H1 (cell line): ENCODE data around the gene LAMB3. TPM values are rescaled to one million over a fixed set of nuclear protein-coding genes. Genes with fewer than 3 reads are reported as not detected.

Experiments
- CTCF ChIA-PET: fragments of 300-600 bp; sonication (Branson Sonifier 250); formaldehyde crosslinking; loops from one replicate; lab custom pipeline; 2021; ENCODE audit not compliant: partially characterized antibody; lab: Charles Lee
- POLR2A ChIA-PET: fragments of 300-600 bp; sonication (Branson Sonifier 250); formaldehyde crosslinking; loops from one replicate; lab custom pipeline; 2021; ENCODE audit warnings: inconsistent platforms; ENCODE audit not compliant: partially characterized antibody; lab: Charles Lee
- DNase-seq, 2 experiments: peaks; one replicate each; pipeline versions ENCODE4 v3.0.0 to v3.0.0-alpha.2; 2010 to 2022; ENCODE audit warnings: low spot score in 2 of 2, low read depth in 1 of 2, mixed read lengths in 1 of 2
- FAIRE-seq: peaks from 2 replicates; lab custom pipeline; 2011; peaks lifted over from hg19 to GRCh38; lab: Jason Lieb, UNC
- H2AFZ ChIP-seq: 2 replicates; pipeline ENCODE4 v1.8.1; 2012; ENCODE audit warnings: low read length, inconsistent platforms
- H2AK5ac ChIP-seq: 2 replicates; pipeline ENCODE4 v1.6.1; 2013; ENCODE audit warnings: low read depth, low read length
- H2BK120ac ChIP-seq: replicated peaks from 2 replicates; pipeline ENCODE3; 2013; ENCODE audit warnings: low read depth, low read length, inconsistent platforms
- H2BK12ac ChIP-seq: 2 replicates; pipeline ENCODE4 v1.6.1; 2013; ENCODE audit warnings: low read depth, low read length
- H2BK15ac ChIP-seq: 2 replicates; pipeline ENCODE4 v1.6.1; 2013; ENCODE audit warnings: low read length
- H2BK20ac ChIP-seq: 2 replicates; pipeline ENCODE4 v1.6.1; 2013; ENCODE audit warnings: low read length
- H2BK5ac ChIP-seq: 2 replicates; pipeline ENCODE4 v1.6.1; 2013; ENCODE audit warnings: low read depth, low read length
- H3K14ac ChIP-seq: 2 replicates; pipeline ENCODE4 v1.6.1; 2013; ENCODE audit warnings: inconsistent platforms; ENCODE audit not compliant: insufficient read length
- H3K18ac ChIP-seq: 2 replicates; pipeline ENCODE4 v1.6.1; 2013; ENCODE audit warnings: low read length; ENCODE audit errors: extremely low read depth
- H3K23ac ChIP-seq: 2 replicates; pipeline ENCODE4 v1.6.1; 2013; ENCODE audit warnings: inconsistent platforms; ENCODE audit not compliant: insufficient read length
- H3K23me2 ChIP-seq: 2 replicates; pipeline ENCODE4 v1.6.1; 2013; ENCODE audit warnings: low read depth, low read length
- H3K27ac ChIP-seq: 2 replicates; pipeline ENCODE4 v1.6.1; 2011; ENCODE audit warnings: low read depth, low read length, inconsistent platforms
- H3K27me3 ChIP-seq, 4 experiments: replicated peaks in 1 of 4; 1 replicate in 1 of 4; 2 replicates in 3 of 4; pipeline versions ENCODE4 v1.6.1 to v1.8.1; 2011 to 2013; ENCODE audit warnings: low read length in 3 of 4, mild to moderate bottlenecking in 3 of 4, inconsistent platforms in 2 of 4, mixed read lengths in 2 of 4, moderate library complexity in 1 of 4; ENCODE audit not compliant: control insufficient read depth in 3 of 4, insufficient read depth in 3 of 4; ENCODE audit errors: extremely low read depth in 1 of 4
- H3K36me3 ChIP-seq, 4 experiments: 2 replicates each; pipeline versions ENCODE4 v1.6.1 to v1.8.1; 2011 to 2013; ENCODE audit warnings: mild to moderate bottlenecking in 4 of 4, low read length in 3 of 4, moderate library complexity in 2 of 4, control low read depth in 1 of 4, inconsistent platforms in 1 of 4; ENCODE audit not compliant: insufficient read depth in 4 of 4, control insufficient read depth in 2 of 4
- H3K4ac ChIP-seq: replicated peaks from 2 replicates; pipeline ENCODE3; 2013; ENCODE audit warnings: low read length, low read depth, mixed read lengths, inconsistent platforms; ENCODE audit not compliant: insufficient read length
- H3K4me1 ChIP-seq, 4 experiments: replicated peaks in 1 of 4; 1 replicate in 1 of 4; 2 replicates in 3 of 4; pipeline versions ENCODE4 v1.6.1 to v1.8.1; 2011 to 2013; ENCODE audit warnings: low read length in 3 of 4, inconsistent platforms in 2 of 4, mixed read lengths in 1 of 4; ENCODE audit not compliant: insufficient read depth in 4 of 4, control insufficient read depth in 3 of 4
- H3K4me2 ChIP-seq, 2 experiments: 2 replicates each; pipeline versions ENCODE4 v1.6.1 to v1.8.1; 2011 to 2013; ENCODE audit warnings: low read depth in 2 of 2, low read length in 2 of 2, control low read depth in 1 of 2, inconsistent platforms in 1 of 2, mild to moderate bottlenecking in 1 of 2; ENCODE audit not compliant: insufficient read depth in 1 of 2
- H3K4me3 ChIP-seq, 4 experiments: fragments of 200-600, 300-600 bp in 1 of 4; sonication (generic), shearing (Covaris generic), sonication (Bioruptor Twin) in 1 of 4; 2 replicates each; pipeline versions ENCODE4 v1.5.1 to v1.8.1; 2011 to 2016; ENCODE audit warnings: low read length in 4 of 4, low read depth in 3 of 4, control low read depth in 2 of 4, inconsistent platforms in 2 of 4, mild to moderate bottlenecking in 2 of 4, mixed read lengths in 1 of 4, moderate library complexity in 1 of 4; ENCODE audit not compliant: insufficient read depth in 2 of 4; ENCODE audit errors: extremely low read depth in 1 of 4
- H3K56ac ChIP-seq: replicated peaks from 2 replicates; pipeline ENCODE3; 2013; ENCODE audit warnings: low read depth, mild to moderate bottlenecking, mixed read lengths, low read length, inconsistent platforms; ENCODE audit not compliant: insufficient read length
- H3K79me1 ChIP-seq: 2 replicates; pipeline ENCODE4 v1.6.1; 2013; ENCODE audit warnings: low read depth, low read length, control low read depth
- H3K79me2 ChIP-seq, 2 experiments: 2 replicates each; pipeline versions ENCODE4 v1.6.1 to v1.8.1; 2012 to 2013; ENCODE audit warnings: low read length in 2 of 2, mild to moderate bottlenecking in 2 of 2, inconsistent platforms in 1 of 2; ENCODE audit not compliant: insufficient read depth in 2 of 2, control insufficient read depth in 1 of 2
- H3K9ac ChIP-seq, 4 experiments: replicated peaks in 1 of 4; 1 replicate in 1 of 4; 2 replicates in 3 of 4; pipeline versions ENCODE4 v1.6.1 to v1.8.1; 2011 to 2013; ENCODE audit warnings: low read depth in 3 of 4, low read length in 3 of 4, control low read depth in 2 of 4, mild to moderate bottlenecking in 2 of 4, moderate library complexity in 2 of 4, inconsistent platforms in 1 of 4; ENCODE audit errors: extremely low read depth in 1 of 4
- H3K9me3 ChIP-seq, 2 experiments: 2 replicates each; pipeline versions ENCODE4 v1.6.1 to v1.8.1; 2012 to 2013; ENCODE audit warnings: mild to moderate bottlenecking in 2 of 2, moderate library complexity in 2 of 2, control low read depth in 1 of 2, inconsistent platforms in 1 of 2, low read depth in 1 of 2, low read length in 1 of 2, mixed read lengths in 1 of 2; ENCODE audit not compliant: insufficient read depth in 2 of 2
- H4K20me1 ChIP-seq, 2 experiments: replicated peaks in 1 of 2; 2 replicates each; pipeline versions ENCODE3 to v1.8.1; 2011 to 2013; ENCODE audit warnings: inconsistent platforms in 2 of 2, low read length in 2 of 2, mild to moderate bottlenecking in 1 of 2; ENCODE audit not compliant: insufficient read depth in 2 of 2, control insufficient read depth in 1 of 2
- H4K5ac ChIP-seq: 2 replicates; pipeline ENCODE4 v1.6.1; 2013; ENCODE audit warnings: low read length, low read depth, mixed read lengths, inconsistent platforms; ENCODE audit not compliant: insufficient read length
- H4K8ac ChIP-seq: 2 replicates; pipeline ENCODE4 v1.8.0; 2013; ENCODE audit warnings: mild to moderate bottlenecking, moderate library complexity, low read length, inconsistent platforms; ENCODE audit not compliant: insufficient read depth; ENCODE audit errors: extremely low read depth
- H4K91ac ChIP-seq: replicated peaks from 2 replicates; pipeline ENCODE3; 2013; ENCODE audit warnings: low read length, mixed read lengths, inconsistent platforms; ENCODE audit not compliant: insufficient read length
- ASH2L ChIP-seq: fragments of 200-600, 300-600 bp; sonication (generic); IDR thresholded peaks from one replicate; pipeline ENCODE4 v1.7.1; 2017; ENCODE audit warnings: low read length
- BACH1 ChIP-seq: IDR thresholded peaks from 2 replicates; pipeline ENCODE4 v1.6.1; 2012; ENCODE audit warnings: low read length, improper control_type of control experiment
- CBX5 ChIP-seq: fragments of 300-800, 300-1000 bp; sonication (generic); IDR thresholded peaks from 2 replicates; pipeline ENCODE4 v1.7.1; 2016; ENCODE audit warnings: antibody characterized with exemption, low read length, low read depth
- EGR1 ChIP-seq: IDR thresholded peaks from 2 replicates; pipeline ENCODE4 v1.6.1; 2011; ENCODE audit warnings: low read depth, low read length, borderline replicate concordance
- JUN ChIP-seq: IDR thresholded peaks from 2 replicates; pipeline ENCODE4 v1.6.1; 2011; ENCODE audit warnings: low read depth, mild to moderate bottlenecking, improper control_type of control experiment, low read length
- KDM1A ChIP-seq: fragments of 200-600, 300-600 bp; sonication (generic); IDR thresholded peaks from 2 replicates; pipeline ENCODE4 v1.7.1; 2016; ENCODE audit warnings: mild to moderate bottlenecking, low read length, borderline replicate concordance
- POLR2AphosphoS5 ChIP-seq: IDR thresholded peaks from 2 replicates; pipeline ENCODE4 v1.6.1; 2011; ENCODE audit warnings: low read depth, low read length
- TCF12 ChIP-seq: IDR thresholded peaks from 2 replicates; pipeline ENCODE4 v1.6.1; 2011; ENCODE audit warnings: low read depth, mild to moderate bottlenecking, low read length
- WGBS, 2 experiments: shearing (Covaris generic) in 1 of 2; methylation state at CpG; one replicate each; pipeline versions ENCODE4 v1.1.6 to v1.1.7; 2013 to 2015; ENCODE audit warnings: low lambda C conversion rate in 2 of 2, mixed read lengths in 2 of 2, inconsistent platforms in 1 of 2, low coverage in 1 of 2, missing lambda C conversion rate in 1 of 2; ENCODE audit not compliant: insufficient replicate concordance in 2 of 2, insufficient coverage in 1 of 2, insufficient read length in 1 of 2; ENCODE audit errors: extremely low coverage in 1 of 2, missing lambda C conversion rate in 1 of 2; 5-methylcytosine and 5-hydroxymethylcytosine counted together
- polyA plus RNA-seq, 7 experiments: library from polyadenylated mRNA; depleted of rRNA in 3 of 7; stranded (reverse) in 5 of 7; unstranded in 2 of 7; fragments of >200 nt in 5 of 7; fragments of 200-250 nt in 2 of 7; gene quantifications; 1 replicate in 5 of 7; 2 replicates in 1 of 7; 4 replicates in 1 of 7; pipeline versions ENCODE4 v1.2.1 to v1.2.3, GENCODE V29; 2011 to 2013; ENCODE audit warnings: missing spikeins in 2 of 7, mixed read lengths in 2 of 7
- total RNA-seq: library from RNA; stranded (reverse); fragmentation: NEBNext Ultra II Directional; extraction: Animal tissue kit (Norgen Biotek cat#: 25700); gene quantifications from 2 replicates; pipeline ENCODE4 v1.2.1, GENCODE V29; 2021
- TF ChIP-seq, protein P1 (sequence below): IDR thresholded peaks from 2 replicates; pipeline ENCODE4 v1.6.1; 2012; ENCODE audit warnings: inconsistent platforms
- TF ChIP-seq, protein P2 (sequence below), 3 experiments: IDR thresholded peaks; 1 replicate in 2 of 3; 2 replicates in 1 of 3; pipeline versions ENCODE4 v1.5.1 to v1.6.1; 2011; ENCODE audit warnings: low read length in 3 of 3, mild to moderate bottlenecking in 3 of 3, inconsistent platforms in 2 of 3, low read depth in 1 of 3, moderate library complexity in 1 of 3; ENCODE audit not compliant: insufficient read depth in 1 of 3; ENCODE audit errors: control extremely low read depth in 1 of 3

LAMB3 gene
- total and polyA plus RNA-seq, 2 of the 8 experiments (the other 6 are each of a cell fraction or from before 2014, with no cell fraction given), result 0.45 to 0.50 TPM

DNA sequence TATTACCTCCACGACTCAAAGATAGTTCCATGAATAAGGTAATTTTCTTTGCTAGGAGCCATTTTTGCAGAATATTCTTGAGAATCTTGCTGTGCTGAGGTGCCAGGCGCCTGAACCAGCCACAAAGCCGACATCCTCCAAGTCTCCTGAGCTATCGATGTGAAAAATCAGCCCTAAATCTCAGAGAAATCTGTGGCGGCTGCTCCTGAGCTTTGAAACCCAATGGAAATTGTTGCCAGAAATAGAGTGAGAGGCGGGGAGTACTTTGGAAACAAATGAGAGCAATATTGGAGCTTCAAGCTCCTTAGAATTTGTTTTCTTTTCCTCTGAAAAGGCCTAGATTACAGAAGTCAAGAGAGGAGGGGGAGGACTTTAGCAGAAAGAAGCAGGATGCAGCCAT is 62.4 kb downstream of the LAMB3 start:
- Histone ChIP-seq H2BK15ac (no peak overlapping the region), H2BK120ac (no peak overlapping the region), H3K23me2 (no peaks in the 10 kb centered on the region; the same call in 1 of the 2 replicates), H3K36me3 (no peaks in the 10 kb centered on the region), H3K79me2 (no peaks in the 10 kb centered on the region), H4K5ac (no peak overlapping the region), H3K27me3 (peaks cover 0 to 20% (median 15%) of the 10 kb centered on the region in 4 experiments; a peak in 6 of 7 replicates), H2BK12ac (no peak overlapping the region), H2AFZ (no peak overlapping the region), H3K4ac (no peak overlapping the region), H3K14ac (no peak overlapping the region), H3K4me3 (no peak overlapping the region), H3K18ac (no peak overlapping the region), H3K4me2 (no peak overlapping the region), H4K8ac (no peak overlapping the region), H3K79me1 (no peaks in the 10 kb centered on the region), H3K56ac (no peak overlapping the region), H3K4me1 (peaks cover 0 to 11% (median 7%) of the 10 kb centered on the region in 4 experiments; a peak in 4 of 7 replicates), H3K9me3 (no peaks in the 10 kb centered on the region), H2AK5ac (no peak overlapping the region), H2BK5ac (no peak overlapping the region), H4K91ac (no peak overlapping the region), H3K9ac (no peak overlapping the region), H4K20me1 (no peaks in the 10 kb centered on the region), H2BK20ac (no peak overlapping the region), H3K27ac (no peak overlapping the region), H3K23ac (no peak overlapping the region)
- POLR2A ChIA-PET, result no interaction called here
- DNase-seq, result no peak
- FAIRE-seq, result no peak
- 88% methylated on average over 6 of the region's 6 CpGs; no CpG with 5 or more reads in 1 of the 2 experiments for WGBS, 2 experiments
- CTCF ChIA-PET, result interaction anchor here (0.7 to 27.8 kb wide), 27 partner anchors 11 to 388 kb away, joined by 3 to 636 read pairs (median 6); partner anchors contain the start of gene G0S2
- TF ChIP-seq, protein P1, sequence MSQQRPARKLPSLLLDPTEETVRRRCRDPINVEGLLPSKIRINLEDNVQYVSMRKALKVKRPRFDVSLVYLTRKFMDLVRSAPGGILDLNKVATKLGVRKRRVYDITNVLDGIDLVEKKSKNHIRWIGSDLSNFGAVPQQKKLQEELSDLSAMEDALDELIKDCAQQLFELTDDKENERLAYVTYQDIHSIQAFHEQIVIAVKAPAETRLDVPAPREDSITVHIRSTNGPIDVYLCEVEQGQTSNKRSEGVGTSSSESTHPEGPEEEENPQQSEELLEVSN, result no peak
- TF ChIP-seq JUN, result no peak
- TF ChIP-seq, protein P2, sequence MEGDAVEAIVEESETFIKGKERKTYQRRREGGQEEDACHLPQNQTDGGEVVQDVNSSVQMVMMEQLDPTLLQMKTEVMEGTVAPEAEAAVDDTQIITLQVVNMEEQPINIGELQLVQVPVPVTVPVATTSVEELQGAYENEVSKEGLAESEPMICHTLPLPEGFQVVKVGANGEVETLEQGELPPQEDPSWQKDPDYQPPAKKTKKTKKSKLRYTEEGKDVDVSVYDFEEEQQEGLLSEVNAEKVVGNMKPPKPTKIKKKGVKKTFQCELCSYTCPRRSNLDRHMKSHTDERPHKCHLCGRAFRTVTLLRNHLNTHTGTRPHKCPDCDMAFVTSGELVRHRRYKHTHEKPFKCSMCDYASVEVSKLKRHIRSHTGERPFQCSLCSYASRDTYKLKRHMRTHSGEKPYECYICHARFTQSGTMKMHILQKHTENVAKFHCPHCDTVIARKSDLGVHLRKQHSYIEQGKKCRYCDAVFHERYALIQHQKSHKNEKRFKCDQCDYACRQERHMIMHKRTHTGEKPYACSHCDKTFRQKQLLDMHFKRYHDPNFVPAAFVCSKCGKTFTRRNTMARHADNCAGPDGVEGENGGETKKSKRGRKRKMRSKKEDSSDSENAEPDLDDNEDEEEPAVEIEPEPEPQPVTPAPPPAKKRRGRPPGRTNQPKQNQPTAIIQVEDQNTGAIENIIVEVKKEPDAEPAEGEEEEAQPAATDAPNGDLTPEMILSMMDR (IDR thresholded peaks at IDR 0.05; ENCODE audit: control extremely low read depth in 1 of 3, insufficient read depth in 1 of 3, low read depth in 1 of 3, low read length in 3 of 3), result no peak
- no peak for TF ChIP-seq TCF12
- no peak for TF ChIP-seq EGR1
- TF ChIP-seq BACH1, result no peak
- TF ChIP-seq KDM1A, result no peak
- TF ChIP-seq POLR2AphosphoS5, result no peak
- no peak for TF ChIP-seq ASH2L
- TF ChIP-seq CBX5, result no peak
